MCF 10A (cell line): ENCODE measurements around the gene DCHS1. TPM values are rescaled to one million over a fixed set of nuclear protein-coding genes. Genes with fewer than 3 reads are reported as not detected.
"Not testable (repeated sequence)": the region's sequence is repeated elsewhere in the genome, so short reads cannot be mapped to it uniquely, and the experiment has no call there.

Source experiments
- BruUV-seq: library from RNA; stranded (reverse); fragments of 400-500 nt; replicated peaks from 2 replicates; lab custom pipeline; 2021; lab: Mats Ljungman, UMichigan
- CTCF ChIA-PET: fragments of 300-600 bp; sonication (Branson Sonifier 250); formaldehyde crosslinking; extraction: SDS; loops from one replicate; lab custom pipeline; 2021; ENCODE audit warnings: antibody characterized with exemption, inconsistent platforms; lab: Yijun Ruan, JAX
- POLR2A ChIA-PET: fragments of 300-600, 350-650 bp; sonication (Branson Sonifier 250); formaldehyde crosslinking; extraction: SDS; loops from one replicate; lab custom pipeline; 2020; ENCODE audit warnings: antibody characterized with exemption, inconsistent platforms; lab: Yijun Ruan, JAX
- DNase-seq: peaks from one replicate; pipeline ENCODE4 v3.0.0-alpha.2; 2018; ENCODE audit not compliant: unreplicated experiment
- H3K27ac Mint-ChIP-seq: one replicate; pipeline ENCODE4 v1.8.0; 2022; ENCODE audit warnings: mild to moderate bottlenecking, low read depth, mixed read lengths; ENCODE audit not compliant: unreplicated experiment
- H3K27me3 Mint-ChIP-seq: one replicate; pipeline ENCODE4 v1.8.0; 2022; ENCODE audit warnings: mixed read lengths; ENCODE audit not compliant: insufficient read depth, unreplicated experiment
- H3K36me3 Mint-ChIP-seq: one replicate; pipeline ENCODE4 v1.8.0; 2022; ENCODE audit warnings: mild to moderate bottlenecking, moderate library complexity, mixed read lengths; ENCODE audit not compliant: insufficient read depth, unreplicated experiment
- H3K4me1 Mint-ChIP-seq: one replicate; pipeline ENCODE4 v1.8.0; 2022; ENCODE audit warnings: mixed read lengths; ENCODE audit not compliant: insufficient read depth, unreplicated experiment
- H3K4me3 Mint-ChIP-seq: one replicate; pipeline ENCODE4 v1.8.0; 2022; ENCODE audit warnings: mild to moderate bottlenecking, moderate library complexity, mixed read lengths; ENCODE audit not compliant: unreplicated experiment
- H3K9me3 Mint-ChIP-seq: one replicate; pipeline ENCODE4 v1.8.0; 2022; ENCODE audit warnings: mixed read lengths; ENCODE audit not compliant: unreplicated experiment
- CTCF ChIP-seq: fragments of 200-600 bp; IDR thresholded peaks from one replicate; pipeline ENCODE4 v1.8.0; 2022; ENCODE audit warnings: antibody characterized with exemption, mild to moderate bottlenecking; ENCODE audit not compliant: unreplicated experiment
- intact Hi-C: fragments of 100-400 bp; cut with micrococcal nuclease; formaldehyde crosslinking; loops from 2 replicates; pipeline ENCODE4 v1.14.1; 2022
- total RNA-seq: library from RNA; stranded (reverse); gene quantifications from 2 replicates; pipeline ENCODE4 v1.2.3, GENCODE V29; 2022

The DCHS1 gene
- total RNA-seq, 1 experiment from 2014 or later, result 0.19 TPM

GRCh38 chr11:6695377-6695776 lies 39.8 kb upstream of the DCHS1 start:
- Mint-ChIP-seq H3K27me3 (no peaks in the 10 kb centered on the region), H3K36me3 (no peaks in the 10 kb centered on the region), H3K27ac (no peak overlapping the region), H3K4me1 (peaks cover 16% of the 10 kb centered on the region), H3K9me3 (no peaks in the 10 kb centered on the region), H3K4me3 (no peak overlapping the region)
- intact Hi-C loops, result no loop called here
- no TSS peak for BruUV-seq
- CTCF ChIA-PET, result interaction anchor here (0.6 to 4.0 kb wide), 7 partner anchors 8 to 803 kb away, joined by 3 to 28 read pairs (median 4); no protein-coding TSS in a partner anchor
- no peak for DNase-seq
- TF ChIP-seq CTCF, result no peak
- POLR2A ChIA-PET, result interaction anchor here (0.5 kb wide), 1 partner anchor 100 kb away, joined by 4 read pairs; no protein-coding TSS in a partner anchor

GRCh38 chr11:6694229-6694535 lies 38.6 kb upstream of the DCHS1 start:
- no peaks in the 10 kb centered on the region for H3K9me3 Mint-ChIP-seq
- H3K27me3 Mint-ChIP-seq, result no peaks in the 10 kb centered on the region
- peak overlapping the region; percentile 64 for H3K27ac Mint-ChIP-seq
- H3K4me1 Mint-ChIP-seq, result peaks cover 16% of the 10 kb centered on the region
- no peak for TF ChIP-seq CTCF
- no TSS peak for BruUV-seq
- ChIA-PET POLR2A (interaction anchor here (0.7 kb wide), 1 partner anchor 1413 kb away, joined by 4 read pairs; no protein-coding TSS in a partner anchor), CTCF (interaction anchor here (0.6 to 4.0 kb wide), 9 partner anchors 11 to 341 kb away, joined by 3 to 28 read pairs (median 3); partner anchors contain the start of gene MRPL17)
- H3K36me3 Mint-ChIP-seq, result no peaks in the 10 kb centered on the region
- intact Hi-C loops, result no loop called here
- H3K4me3 Mint-ChIP-seq, result no peak overlapping the region
- no peak for DNase-seq

- H3K4me3 Mint-ChIP-seq, result no peak overlapping the region
- intact Hi-C loops, result no loop called here
- H3K4me1 Mint-ChIP-seq, result peaks cover 16% of the 10 kb centered on the region
- BruUV-seq, result TSS peak; percentile 69
- no peaks in the 10 kb centered on the region for H3K27me3 Mint-ChIP-seq
- no peaks in the 10 kb centered on the region for H3K9me3 Mint-ChIP-seq
- no peaks in the 10 kb centered on the region for H3K36me3 Mint-ChIP-seq
- ChIA-PET POLR2A (interaction anchor here (0.7 kb wide), 1 partner anchor 1414 kb away, joined by 4 read pairs; no protein-coding TSS in a partner anchor), CTCF (interaction anchor here (0.6 to 4.0 kb wide), 8 partner anchors 11 to 315 kb away, joined by 3 to 28 read pairs (median 4); partner anchors contain the start of gene MRPL17)
- TF ChIP-seq CTCF, result no peak
- DNase-seq, result peak; percentile 61
- H3K27ac Mint-ChIP-seq, result peak overlapping the region; percentile 64
Measured at GRCh38 chr11:6693342-6694228, 38.0 kb upstream of the DCHS1 start.

- Mint-ChIP-seq H3K36me3 (no peaks in the 10 kb centered on the region), H3K27ac (no peak overlapping the region), H3K27me3 (no peaks in the 10 kb centered on the region), H3K4me1 (peaks cover 16% of the 10 kb centered on the region), H3K4me3 (no peak overlapping the region), H3K9me3 (no peaks in the 10 kb centered on the region)
- no peak for TF ChIP-seq CTCF
- POLR2A ChIA-PET, result interaction anchor here (1.0 to 1.2 kb wide), 2 partner anchors 10 to 161 kb away, joined by 3 read pairs; no protein-coding TSS in a partner anchor
- BruUV-seq, result no TSS peak
- DNase-seq, result no peak
- intact Hi-C loops, result no loop called here
- CTCF ChIA-PET, result interaction anchor here (0.9 to 1.7 kb wide), 4 partner anchors 8 to 162 kb away, joined by 3 to 7 read pairs (median 4); partner anchors contain the start of gene MRPL17
Measured at GRCh38 chr11:6692128-6692527, 36.5 kb upstream of the DCHS1 start.

GRCh38 chr11:6690431-6691132 lies 35.0 kb upstream of the DCHS1 start:
- H3K27ac Mint-ChIP-seq, intact Hi-C loops, BruUV-seq, H3K4me3 Mint-ChIP-seq, H3K9me3 Mint-ChIP-seq, H3K36me3 Mint-ChIP-seq, DNase-seq, H3K27me3 Mint-ChIP-seq: not testable (repeated sequence)
- POLR2A ChIA-PET, result interaction anchor here (0.6 kb wide), 1 partner anchor 86 kb away, joined by 3 read pairs; no protein-coding TSS in a partner anchor
- H3K4me1 Mint-ChIP-seq, result peaks cover 15% of the 10 kb centered on the region
- CTCF ChIA-PET, result interaction anchor here (0.7 kb wide), 1 partner anchor 336 kb away, joined by 3 read pairs; no protein-coding TSS in a partner anchor
